ENCODE data around the gene CUL7. TPM values are rescaled to one million over a fixed set of nuclear protein-coding genes. Genes with fewer than 3 reads are reported as not detected.
"Not testable (repeated sequence)": the region's sequence is repeated elsewhere in the genome, so short reads cannot be mapped to it uniquely, and the experiment has no call there.

The CUL7 gene
- total and polyA plus RNA-seq, 2 of the 8 experiments (the other 6 are each of a cell fraction or from before 2014, with no cell fraction given), result 10.8 to 15.0 TPM

DNA sequence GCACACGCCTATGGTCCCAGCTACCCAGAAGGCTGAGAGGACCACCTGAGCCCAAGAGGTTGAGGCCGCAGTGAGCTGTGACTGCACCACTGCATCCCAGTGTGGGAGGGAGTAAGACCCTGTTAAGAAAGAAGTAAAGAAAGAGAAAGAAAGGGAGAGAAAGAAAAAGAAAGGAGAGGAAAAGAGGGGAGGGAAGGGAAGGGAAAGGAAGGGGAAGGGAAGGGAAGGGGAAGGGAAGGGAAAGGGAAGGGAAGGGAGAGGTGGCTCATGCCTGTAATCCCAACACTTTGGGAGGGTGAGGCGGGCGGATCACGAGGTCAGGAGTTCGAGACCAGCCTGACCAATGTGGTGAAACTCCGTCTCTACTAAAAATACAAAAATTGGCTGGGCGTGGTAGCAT lies 12.2 kb downstream of the CUL7 start:
- ChIA-PET POLR2A (ENCODE audit: partially characterized antibody) (interaction anchor here (0.6 to 29.7 kb wide), 5 partner anchors 8 to 42 kb away, joined by 3 to 584 read pairs (median 4); partner anchors contain the start of genes KLC4, KLHDC3, MEA1 and MRPL2), CTCF (ENCODE audit: partially characterized antibody) (interaction anchor here (1.2 to 1.5 kb wide), 3 partner anchors 13 to 102 kb away, joined by 3 to 6 read pairs (median 3); partner anchors contain the start of gene CUL7)
- not testable (repeated sequence) for DNase-seq (ENCODE audit: low read depth in 1 of 2, low spot score in 2 of 2); H3K27me3 ChIP-seq (replicated peaks in 1 of 4; ENCODE audit: control insufficient read depth in 3 of 4, extremely low read depth in 1 of 4, insufficient read depth in 3 of 4, low read length in 3 of 4); H3K79me2 ChIP-seq (ENCODE audit: control insufficient read depth in 1 of 2, insufficient read depth in 2 of 2, low read length in 2 of 2); H3K56ac ChIP-seq (replicated peaks; ENCODE audit: insufficient read length, low read depth, low read length); H2BK20ac ChIP-seq (ENCODE audit: low read length); H3K4me3 ChIP-seq (ENCODE audit: extremely low read depth in 1 of 4, insufficient read depth in 2 of 4, low read depth in 3 of 4, low read length in 4 of 4); H4K91ac ChIP-seq (replicated peaks; ENCODE audit: insufficient read length, low read length); H3K23me2 ChIP-seq (ENCODE audit: low read depth, low read length); H2AFZ ChIP-seq (ENCODE audit: low read length); H3K4me1 ChIP-seq (replicated peaks in 1 of 4; ENCODE audit: control insufficient read depth in 3 of 4, insufficient read depth in 4 of 4, low read length in 3 of 4); H3K14ac ChIP-seq (ENCODE audit: insufficient read length); H2BK12ac ChIP-seq (ENCODE audit: low read depth, low read length); H4K5ac ChIP-seq (ENCODE audit: insufficient read length, low read depth, low read length); H4K8ac ChIP-seq (ENCODE audit: extremely low read depth, insufficient read depth, low read length); H3K79me1 ChIP-seq (ENCODE audit: low read depth, low read length); H3K4ac ChIP-seq (replicated peaks; ENCODE audit: insufficient read length, low read depth, low read length); H3K23ac ChIP-seq (ENCODE audit: insufficient read length); FAIRE-seq; H3K9me3 ChIP-seq (ENCODE audit: insufficient read depth in 2 of 2, low read depth in 1 of 2, low read length in 1 of 2); H3K27ac ChIP-seq (ENCODE audit: low read depth, low read length); H3K4me2 ChIP-seq (ENCODE audit: insufficient read depth in 1 of 2, low read depth in 2 of 2, low read length in 2 of 2); H2BK5ac ChIP-seq (ENCODE audit: low read depth, low read length); H3K18ac ChIP-seq (ENCODE audit: extremely low read depth, low read length); H3K9ac ChIP-seq (replicated peaks in 1 of 4; ENCODE audit: extremely low read depth in 1 of 4, low read depth in 3 of 4, low read length in 3 of 4); H2BK120ac ChIP-seq (replicated peaks; ENCODE audit: low read depth, low read length); H2BK15ac ChIP-seq (ENCODE audit: low read length); H2AK5ac ChIP-seq (ENCODE audit: low read depth, low read length)
- 85% methylated on average over 6 of the region's 8 CpGs; no CpG with 5 or more reads in 1 of the 2 experiments for WGBS, 2 experiments (ENCODE audit: extremely low coverage in 1 of 2, insufficient coverage in 1 of 2, insufficient read length in 1 of 2, insufficient replicate concordance in 2 of 2, low coverage in 1 of 2, low lambda C conversion rate in 2 of 2, missing lambda C conversion rate in 1 of 2)
- Histone ChIP-seq H4K20me1 (replicated peaks in 1 of 2; ENCODE audit: control insufficient read depth in 1 of 2, insufficient read depth in 2 of 2, low read length in 2 of 2) (peaks cover 2 to 10% of the 10 kb centered on the region in 2 experiments), H3K36me3 (ENCODE audit: control insufficient read depth in 2 of 4, insufficient read depth in 4 of 4, low read length in 3 of 4) (peaks cover 0 to 20% (median 12%) of the 10 kb centered on the region in 4 experiments; a peak in 4 of 8 replicates)
